Body of pancreas (tissue), 4 donors: ENCODE results near the gene BMP8B. TPM values are rescaled to one million over a fixed set of nuclear protein-coding genes. Genes with fewer than 3 reads are reported as not detected.

Experiments
- ATAC-seq: fragments of 150-250 bp; one replicate; pipeline ENCODE4 v1.9.1; 2016
- DNase-seq, 4 donors: peaks; one replicate each; pipeline ENCODE4 v3.0.0-alpha.2; 2019
- H3K27ac ChIP-seq, 4 donors: fragments of 200-600 bp; sonication (generic); 1 replicate in 3 of 4; 2 replicates in 1 of 4; pipeline versions ENCODE4 v1.5.1 to v1.6.1; 2016 to 2019; ENCODE audit warnings: mild to moderate bottlenecking in 1 of 4, mixed read lengths in 1 of 4, moderate library complexity in 1 of 4
- H3K27me3 ChIP-seq, 2 donors: fragments of 200-600 bp; sonication (generic); one replicate each; pipeline ENCODE4 v1.6.0; 2016; ENCODE audit warnings: mild to moderate bottlenecking in 1 of 2
- H3K36me3 ChIP-seq, 2 donors: fragments of 200-600 bp; sonication (generic); replicated peaks in 1 of 2; 2 replicates each; pipeline ENCODE4 v1.5.1; 2016; ENCODE audit warnings: low read depth in 2 of 2; ENCODE audit not compliant: insufficient read depth in 1 of 2
- H3K4me1 ChIP-seq: fragments of 200-600 bp; sonication (generic); one replicate; pipeline ENCODE4 v1.6.0; 2016
- H3K4me3 ChIP-seq, 2 donors: fragments of 200-600 bp; sonication (generic); 1 replicate in 1 of 2; 2 replicates in 1 of 2; pipeline ENCODE4 v1.5.1; 2016 to 2019
- H3K9me3 ChIP-seq, 3 donors: fragments of 200-600 bp; sonication (generic); 1 replicate in 2 of 3; 2 replicates in 1 of 3; pipeline ENCODE4 v1.5.1; 2016
- CTCF ChIP-seq, 7 experiments: fragments of 450-650 bp in 4 of 7; fragments of 200-600 bp in 3 of 7; sonication (generic) in 3 of 7; IDR thresholded peaks; one replicate each; pipeline ENCODE4 v1.5.1; 2016 to 2019; ENCODE audit warnings: antibody characterized with exemption in 7 of 7
- POLR2A ChIP-seq, 3 donors: fragments of 450-650 bp; IDR thresholded peaks; one replicate each; pipeline ENCODE4 v1.6.1; 2016; ENCODE audit warnings: antibody characterized with exemption in 3 of 3, mild to moderate bottlenecking in 2 of 3
- WGBS, 2 donors: methylation state at CpG; one replicate each; pipeline ENCODE4 v1.1.5; 2017; 5-methylcytosine and 5-hydroxymethylcytosine counted together
- intact Hi-C: fragments of 100-400 bp; cut with DNase I; formaldehyde crosslinking; loops from one replicate; pipeline ENCODE4 v1.15.1; 2023
- small RNA-seq: library from RNA; depleted of rRNA; stranded (forward); fragments of <200 nt; gene quantifications from one replicate; pipeline ENCODE3, GENCODE V24; 2016
- total RNA-seq, 2 donors: library from RNA; depleted of rRNA; stranded (reverse); fragments of >200 nt; gene quantifications; one replicate each; pipeline ENCODE4 v1.1.0, GENCODE V29; 2016

Gene BMP8B
- total RNA-seq, 2 donors from 2014 or later, result 2.3 to 5.4 TPM

DNA sequence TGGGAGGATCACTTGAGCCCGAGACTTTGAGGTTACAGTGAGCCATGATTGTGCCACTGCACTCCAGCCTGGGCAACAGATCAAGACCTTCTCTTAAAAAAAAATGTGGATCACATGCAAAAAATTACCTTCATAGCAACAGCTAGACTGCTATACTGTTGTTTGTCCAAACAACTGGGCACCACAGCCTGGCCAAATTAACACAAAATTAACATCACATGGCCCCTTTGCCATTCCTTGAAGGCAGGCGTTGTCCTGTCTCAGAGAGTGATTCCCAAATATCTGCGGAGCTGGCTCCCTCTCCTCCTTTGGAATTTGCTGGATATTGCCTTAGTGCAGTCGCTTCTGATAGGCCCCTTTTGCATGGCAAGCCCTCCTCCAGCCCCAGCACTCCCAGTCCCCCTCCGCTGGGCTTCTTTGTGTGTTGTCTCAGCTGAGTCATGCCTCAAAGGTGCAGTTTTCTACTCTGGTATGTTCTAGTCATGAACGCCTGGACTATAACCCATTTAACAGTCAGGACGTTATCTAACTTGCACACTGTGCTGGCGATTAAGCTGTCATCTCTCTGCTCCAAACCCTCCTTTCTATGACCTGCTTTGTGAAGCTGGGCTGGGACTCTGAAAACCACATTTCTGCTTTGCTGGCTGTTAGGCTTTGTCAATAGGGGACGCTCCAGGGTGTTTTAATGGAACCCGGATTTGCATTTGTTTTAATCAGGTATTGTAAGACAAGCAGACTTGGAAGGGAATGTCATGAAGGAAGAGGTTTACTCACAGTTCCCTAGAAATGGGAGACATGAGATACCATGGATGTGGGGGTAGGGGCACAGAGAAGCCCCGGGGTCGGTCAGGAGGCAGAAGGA lies 77.3 kb downstream of the BMP8B start:
- H3K36me3 ChIP-seq, result no peaks in the 10 kb centered on the region
- TF ChIP-seq CTCF (IDR thresholded peaks at IDR 0.05) (no peak), POLR2A (IDR thresholded peaks at IDR 0.05) (no peak)
- H3K27ac ChIP-seq, result no peak overlapping the region
- 73 to 78% methylated on average over 11 to 12 of the region's 12 CpGs for WGBS, 2 donors
- no peak for DNase-seq
- H3K4me3 ChIP-seq, result no peak overlapping the region
- intact Hi-C loops, result no loop called here
- peaks cover 6% of the 10 kb centered on the region for H3K4me1 ChIP-seq
- ATAC-seq, result no peak
- H3K27me3 ChIP-seq, result no peaks in the 10 kb centered on the region
- peaks cover 0 to 3% (median 0%) of the 10 kb centered on the region in 3 donors for H3K9me3 ChIP-seq

- H3K4me1 ChIP-seq, result peaks cover 10% of the 10 kb centered on the region
- 18 to 28% methylated on average over 4 of the region's 4 CpGs for WGBS, 2 donors
- ATAC-seq (peak; percentile 47), DNase-seq (no peak)
- H3K9me3 ChIP-seq, result peaks cover 0 to 3% (median 0%) of the 10 kb centered on the region in 3 donors
- H3K27me3 ChIP-seq, result no peaks in the 10 kb centered on the region
- TF ChIP-seq POLR2A (IDR thresholded peaks at IDR 0.05) (no peak), CTCF (IDR thresholded peaks at IDR 0.05) (no peak)
- no peak overlapping the region for H3K4me3 ChIP-seq
- H3K27ac ChIP-seq, result no peak overlapping the region
- intact Hi-C loops, result no loop called here
- H3K36me3 ChIP-seq, result no peaks in the 10 kb centered on the region
These were observed 81.2 kb downstream of the BMP8B start for GRCh38 chr1:39707506-39707905.

Small RNAs within 50 kb of the gene (small RNA-seq; reads per million reads assigned to genes)
- not detected for gene AL033527.1
- not detected for gene RNU7-121P

Other genes with a start within 250 kb of the BMP8B start
- 100 to 1,000 TPM; 419 to 540 TPM for gene PABPC4, start 212.1 kb downstream of the BMP8B start, total RNA-seq
- 10 to 100 TPM; 33.6 to 33.7 TPM for gene HEYL, start 149.2 kb downstream of the BMP8B start, total RNA-seq
- gene NT5C1A, start 116.8 kb downstream of the BMP8B start, total RNA-seq, result 1 to 10 TPM; 2.3 to 3.1 TPM
- gene HPCAL4, start 97.4 kb downstream of the BMP8B start, total RNA-seq, result 1 to 10 TPM in 1 of 2 donors, under 1 TPM in 1; 0.66 to 9.1 TPM
- gene PPIE, start 50.0 kb downstream of the BMP8B start, total RNA-seq, result 10 to 100 TPM; 25.9 to 33.6 TPM
- 1 to 10 TPM; 2.6 to 4.6 TPM for gene OXCT2, start 17.5 kb downstream of the BMP8B start, total RNA-seq
- 10 to 100 TPM; 15.8 to 30.7 TPM for gene TRIT1, start 94.6 kb upstream of the BMP8B start, total RNA-seq
- gene MYCL, start 113.1 kb upstream of the BMP8B start, total RNA-seq, result 10 to 100 TPM; 28.3 to 33.0 TPM
- gene MFSD2A, start 166.3 kb upstream of the BMP8B start, total RNA-seq, result under 1 TPM; 0.33 to 0.52 TPM